ENCODE data around the gene COMMD10.
"Not testable (repeated sequence)": the region's sequence is repeated elsewhere in the genome, so short reads cannot be mapped to it uniquely, and the experiment has no call there.

Gene COMMD10

GRCh38 chr5:116084871-116085715, at the start of gene COMMD10:
Gene COMMD10 (plus strand): TSS chr5:116085025.
- DNase-seq = peak; percentile 88

GRCh38 chr5:116035123-116035522, 49.7 kb upstream of the COMMD10 start:
- no peak for DNase-seq

GRCh38 chr5:116037236-116037822, 47.5 kb upstream of the COMMD10 start:
- DNase-seq = no peak

- no peak for DNase-seq
Observed at GRCh38 chr5:116038817-116039216, 46.0 kb upstream of the COMMD10 start.

DNA sequence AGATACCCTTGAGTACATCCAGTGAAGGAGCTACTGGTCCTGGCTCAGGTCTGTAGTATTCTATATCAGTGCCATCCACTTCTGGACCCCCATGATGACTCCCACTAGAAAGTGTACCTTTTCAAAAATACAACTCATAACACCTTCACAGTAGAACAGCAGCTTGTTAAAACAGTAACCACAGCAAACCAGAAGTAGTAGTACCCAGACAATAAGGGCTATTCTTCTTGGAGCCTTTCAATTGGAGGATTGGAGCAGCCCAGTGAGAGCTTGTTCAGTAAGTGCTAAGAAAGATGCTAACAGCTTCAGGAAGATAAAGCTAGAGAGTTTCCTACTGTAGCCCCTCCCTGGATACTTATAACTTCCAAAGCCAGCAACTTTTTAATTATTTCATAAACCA, 42.5 kb upstream of the COMMD10 start:
- no peak for DNase-seq

- no peak for DNase-seq
Observed at GRCh38 chr5:116044073-116044472, 40.8 kb upstream of the COMMD10 start.

- no peak for DNase-seq
Observed at GRCh38 chr5:116045821-116046220, 39.0 kb upstream of the COMMD10 start.

DNA sequence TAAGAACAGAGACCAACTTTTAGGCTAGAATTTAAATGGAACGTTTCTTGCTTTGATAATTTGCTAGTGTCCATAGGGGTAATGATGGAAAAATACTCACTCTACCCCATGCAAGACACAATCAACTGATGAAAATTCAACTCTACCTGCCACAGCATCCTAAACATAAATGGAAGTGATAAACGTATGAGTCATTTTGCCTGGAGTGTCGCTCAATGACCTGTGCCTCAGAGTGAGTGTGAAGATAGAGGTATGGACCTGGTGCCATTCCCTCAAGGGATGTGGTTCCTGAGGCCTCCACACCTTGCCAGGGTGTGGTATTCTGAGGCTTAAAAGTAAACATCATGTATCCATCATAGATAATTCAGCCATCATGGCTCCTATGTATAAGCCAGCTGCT, 38.6 kb upstream of the COMMD10 start:
- no peak for DNase-seq

GRCh38 chr5:116046823-116047222, 38.0 kb upstream of the COMMD10 start:
- DNase-seq = no peak

- no peak for DNase-seq
Observed at GRCh38 chr5:116058346-116058936, 26.4 kb upstream of the COMMD10 start.

GRCh38 chr5:116062352-116062751, 22.5 kb upstream of the COMMD10 start:
- DNase-seq = no peak

DNA sequence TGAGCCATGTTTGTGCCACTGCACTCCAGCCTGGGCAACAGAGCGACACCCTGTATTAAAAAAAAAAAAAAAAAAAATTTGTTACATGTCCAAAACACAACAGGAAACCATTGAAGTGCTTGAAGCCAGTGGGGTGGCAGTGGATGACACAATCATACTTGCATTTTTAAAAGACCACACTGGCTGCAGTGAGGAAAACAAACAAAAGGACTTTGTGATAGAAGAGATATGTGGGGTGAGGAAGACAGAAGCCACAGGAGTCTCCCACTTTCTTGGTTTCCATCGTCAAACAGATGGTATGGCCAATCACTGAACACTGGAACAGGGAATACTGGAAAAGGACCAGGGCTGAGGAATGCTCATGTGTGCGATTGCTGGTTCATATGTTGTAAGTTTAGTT, 20.9 kb upstream of the COMMD10 start:
- DNase-seq = no peak

DNA sequence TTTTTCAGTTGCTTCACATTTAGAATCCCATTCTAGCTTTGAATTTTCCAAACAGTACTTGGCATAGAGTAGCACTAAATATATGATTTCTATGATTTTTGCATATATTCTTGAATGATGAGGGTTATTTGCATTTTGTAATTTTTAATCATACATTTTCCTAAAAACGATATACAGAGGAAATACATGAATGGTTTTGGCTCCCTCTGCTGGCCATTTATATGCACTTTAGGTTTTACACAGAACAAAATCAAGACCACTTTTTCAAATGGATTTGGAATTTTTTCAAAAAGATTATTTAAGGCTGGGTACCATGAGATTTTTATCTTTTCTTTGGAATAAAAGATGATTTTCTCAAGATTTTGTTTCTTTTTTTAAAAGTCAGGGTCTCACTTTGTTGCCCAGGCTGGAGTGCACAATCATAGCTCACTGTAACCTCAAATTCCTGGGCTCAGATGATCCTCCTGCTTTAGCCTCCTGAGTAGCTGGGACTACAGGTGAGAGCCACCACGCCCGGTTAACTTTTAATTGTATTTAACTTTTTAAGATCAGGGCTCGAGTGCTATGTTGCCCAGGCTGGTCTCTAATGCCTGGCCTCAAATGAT, 16.7 kb upstream of the COMMD10 start:
- no peak for DNase-seq

DNA sequence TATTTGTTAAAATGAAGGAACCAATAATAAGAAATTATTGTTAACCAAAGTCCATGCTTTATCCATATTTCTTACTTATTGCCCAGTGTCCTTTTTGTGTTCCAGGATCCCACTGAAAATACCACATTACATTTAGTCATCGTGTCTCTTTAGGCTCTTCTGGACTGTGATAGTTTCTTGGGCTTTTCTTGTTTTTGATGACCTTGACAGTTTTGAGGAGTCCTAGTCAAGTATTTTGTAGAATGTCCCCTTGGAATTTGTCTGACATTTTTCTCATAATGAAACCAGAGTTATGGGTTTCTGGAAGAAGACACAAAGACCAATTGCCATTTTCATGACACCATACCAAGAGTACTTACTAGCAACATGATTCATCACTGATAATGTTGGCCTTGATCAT, 13.6 kb upstream of the COMMD10 start:
- no peak for DNase-seq

DNA sequence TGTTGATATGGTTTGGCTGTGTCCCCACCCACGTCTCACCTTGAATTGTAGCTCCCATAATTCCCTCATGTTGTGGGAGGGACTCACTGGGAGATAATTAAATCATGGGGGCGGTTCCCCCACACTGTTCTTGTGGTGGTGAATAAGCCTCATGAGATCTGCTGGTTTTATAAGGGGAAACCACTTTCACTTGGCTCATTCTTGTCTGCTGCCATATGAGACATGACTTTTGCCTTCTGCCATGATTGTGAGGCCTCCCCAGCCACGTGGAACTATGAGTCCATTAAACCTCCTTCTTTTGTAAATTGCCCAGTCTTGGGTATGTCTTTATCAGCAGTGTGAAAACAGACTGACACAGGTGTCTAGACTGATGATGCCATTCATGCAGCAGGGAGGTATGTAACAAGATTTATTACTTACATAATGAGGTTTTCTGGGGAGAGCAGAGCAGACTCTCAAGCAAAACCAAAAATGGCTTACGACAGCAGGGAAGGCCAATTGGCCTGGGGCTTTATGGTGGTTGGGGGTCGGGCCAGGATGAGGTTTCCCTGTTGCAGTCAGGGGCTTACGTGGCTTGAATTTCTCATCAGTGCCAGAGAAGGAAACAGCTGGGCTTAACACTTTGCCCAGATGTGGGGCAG, 9.5 kb upstream of the COMMD10 start:
- no peak for DNase-seq

GRCh38 chr5:116076496-116076895, 8.3 kb upstream of the COMMD10 start:
- no peak for DNase-seq

GRCh38 chr5:116078199-116078598, 6.6 kb upstream of the COMMD10 start:
- DNase-seq = no peak

GRCh38 chr5:116084287-116084691, 536 bp upstream of the COMMD10 start:
- DNase-seq = no peak

- DNase-seq = not testable (repeated sequence)
Observed at GRCh38 chr5:116086309-116086708, 1.5 kb downstream of the COMMD10 start.

DNA sequence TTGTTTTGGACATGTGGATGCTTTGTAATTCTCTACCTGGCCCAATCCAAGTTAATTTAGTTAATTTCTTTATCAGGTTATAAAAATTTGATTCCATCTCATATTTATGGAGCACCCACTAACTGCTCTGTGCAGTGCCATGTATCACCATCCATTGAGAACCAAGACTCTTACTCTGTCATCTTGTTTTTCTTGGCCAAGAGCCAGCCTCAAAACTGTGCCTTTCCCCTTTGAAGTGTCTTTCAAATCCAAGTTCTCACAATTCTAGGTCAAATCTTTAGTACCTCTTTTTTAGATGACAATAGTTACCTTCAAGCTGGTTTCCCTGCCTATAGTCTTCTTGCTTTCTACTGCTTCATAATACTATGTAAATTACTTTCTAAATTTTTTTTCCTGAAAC, 3.2 kb downstream of the COMMD10 start:
- DNase-seq = no peak

GRCh38 chr5:116090302-116090701, 5.5 kb downstream of the COMMD10 start:
- no peak for DNase-seq

DNA sequence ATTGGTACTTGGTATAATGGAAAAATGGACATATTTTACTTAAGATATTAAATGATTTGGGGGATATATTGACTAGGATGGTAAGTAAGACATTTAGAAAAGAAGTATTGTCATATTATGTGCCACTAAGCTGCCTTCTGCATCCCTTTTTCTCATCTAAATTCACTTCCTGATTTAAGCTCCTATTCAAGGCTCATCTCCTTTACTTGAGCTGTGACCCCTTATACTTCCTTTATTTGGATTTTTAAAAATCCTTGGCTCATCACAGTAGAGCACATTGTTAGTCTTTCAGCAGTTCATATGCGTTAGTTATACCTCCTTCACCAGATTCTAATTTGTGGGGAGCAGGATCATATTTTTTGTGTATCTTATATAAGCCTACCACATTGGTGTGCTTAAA, 6.6 kb downstream of the COMMD10 start:
- no peak for DNase-seq

GRCh38 chr5:116097301-116097700, 12.5 kb downstream of the COMMD10 start:
- DNase-seq = no peak
